IgD-negative memory B cell (primary cell): ENCODE results near the gene ITIH3. TPM values are rescaled to one million over a fixed set of nuclear protein-coding genes. Genes with fewer than 3 reads are reported as not detected.
"Not testable (repeated sequence)": the region's sequence is repeated elsewhere in the genome, so short reads cannot be mapped to it uniquely, and the experiment has no call there.

Experiments
- H3K27ac Mint-ChIP-seq, 3 donors: one replicate each; pipeline ENCODE4 v1.8.0; 2020 to 2022; ENCODE audit warnings: mild to moderate bottlenecking in 3 of 3, mixed read lengths in 3 of 3, moderate library complexity in 1 of 3
- H3K27me3 Mint-ChIP-seq: one replicate; pipeline ENCODE4 v1.8.0; 2021; ENCODE audit warnings: mixed read lengths
- H3K36me3 Mint-ChIP-seq: one replicate; pipeline ENCODE4 v1.8.0; 2020; ENCODE audit warnings: mild to moderate bottlenecking, mixed read lengths
- H3K4me1 Mint-ChIP-seq, 3 donors: one replicate each; pipeline ENCODE4 v1.8.0; 2020 to 2022; ENCODE audit warnings: mixed read lengths in 3 of 3, mild to moderate bottlenecking in 1 of 3
- H3K4me3 Mint-ChIP-seq, 4 donors: one replicate each; pipeline ENCODE4 v1.8.0; 2020 to 2022; ENCODE audit warnings: mild to moderate bottlenecking in 4 of 4, mixed read lengths in 4 of 4, moderate library complexity in 3 of 4
- H3K9me3 Mint-ChIP-seq, 3 donors: one replicate each; pipeline ENCODE4 v1.8.0; 2020 to 2021; ENCODE audit warnings: mixed read lengths in 3 of 3, mild to moderate bottlenecking in 1 of 3
- polyA plus RNA-seq: library from polyadenylated mRNA; unstranded; fragments of 300-500 nt; fragmentation: Illumina TruSeq; gene quantifications from one replicate; pipeline ENCODE4 v1.2.3, GENCODE V29; 2021

ITIH3 gene
- polyA plus RNA-seq, 1 donor from 2014 or later = not detected

- H3K27me3 Mint-ChIP-seq, H3K36me3 Mint-ChIP-seq, H3K9me3 Mint-ChIP-seq, H3K27ac Mint-ChIP-seq: not testable (repeated sequence)
- peak overlapping the region in 1 of 4 donors; percentile 33 for H3K4me3 Mint-ChIP-seq
- H3K4me1 Mint-ChIP-seq = peaks cover 8 to 12% (median 10%) of the 10 kb centered on the region in 3 donors
Observed at GRCh38 chr3:52776486-52776885, 18.1 kb upstream of the ITIH3 start.

GRCh38 chr3:52777127-52777958 lies 17.3 kb upstream of the ITIH3 start, which contains the start of gene ITIH1:
Gene ITIH1, plus strand, starts transcription at chr3:52777599. Its CDS starts 17 bp downstream, at chr3:52777616.
- no peaks in the 10 kb centered on the region for H3K9me3 Mint-ChIP-seq
- peaks cover 8 to 12% (median 10%) of the 10 kb centered on the region in 3 donors for H3K4me1 Mint-ChIP-seq
- H3K27me3 Mint-ChIP-seq = no peaks in the 10 kb centered on the region
- H3K36me3 Mint-ChIP-seq = no peaks in the 10 kb centered on the region
- peak within 1 kb of the TSS in 2 of 3 donors; percentile 52 to 71 for H3K27ac Mint-ChIP-seq
- peak within 1 kb of the TSS in 3 of 4 donors; percentile 33 to 72 (median 49) for H3K4me3 Mint-ChIP-seq

GRCh38 chr3:52777959-52778805 lies 16.4 kb upstream of the ITIH3 start:
- peak overlapping the region in 2 of 3 donors; percentile 52 to 71 for H3K27ac Mint-ChIP-seq
- no peaks in the 10 kb centered on the region for H3K9me3 Mint-ChIP-seq
- H3K27me3 Mint-ChIP-seq = no peaks in the 10 kb centered on the region
- H3K4me1 Mint-ChIP-seq = peaks cover 7 to 12% (median 8%) of the 10 kb centered on the region in 3 donors
- H3K4me3 Mint-ChIP-seq = peak overlapping the region in 2 of 4 donors; percentile 49 to 72
- no peaks in the 10 kb centered on the region for H3K36me3 Mint-ChIP-seq

GRCh38 chr3:52779011-52779836 lies 15.4 kb upstream of the ITIH3 start:
- H3K27ac Mint-ChIP-seq = peak overlapping the region; percentile 71 to 99 (median 95)
- H3K9me3 Mint-ChIP-seq = no peaks in the 10 kb centered on the region

GRCh38 chr3:52779837-52780585 lies 14.6 kb upstream of the ITIH3 start:
- Mint-ChIP-seq H3K27me3 (peaks cover 4% of the 10 kb centered on the region), H3K4me3 (peak overlapping the region in 3 of 4 donors; percentile 7 to 69 (median 50)), H3K4me1 (peaks cover 7 to 12% (median 8%) of the 10 kb centered on the region in 3 donors), H3K9me3 (no peaks in the 10 kb centered on the region), H3K27ac (peak overlapping the region; percentile 71 to 99 (median 95)), H3K36me3 (no peaks in the 10 kb centered on the region)

More at GRCh38 chr3:52779011-52779836, 15.4 kb upstream of the ITIH3 start:
- peaks cover 7 to 12% (median 8%) of the 10 kb centered on the region in 3 donors for H3K4me1 Mint-ChIP-seq
- no peaks in the 10 kb centered on the region for H3K36me3 Mint-ChIP-seq
- H3K4me3 Mint-ChIP-seq = peak overlapping the region in 3 of 4 donors; percentile 7 to 69 (median 50)
- H3K27me3 Mint-ChIP-seq = no peaks in the 10 kb centered on the region

- peak overlapping the region in 1 of 3 donors; percentile 65 for H3K27ac Mint-ChIP-seq
- no peaks in the 10 kb centered on the region for H3K36me3 Mint-ChIP-seq
- no peaks in the 10 kb centered on the region for H3K9me3 Mint-ChIP-seq
- peaks cover 7 to 12% (median 8%) of the 10 kb centered on the region in 3 donors for H3K4me1 Mint-ChIP-seq
- H3K27me3 Mint-ChIP-seq = peaks cover 4% of the 10 kb centered on the region
- no peak overlapping the region for H3K4me3 Mint-ChIP-seq
Observed at GRCh38 chr3:52781741-52782140, 12.9 kb upstream of the ITIH3 start.

- H3K27me3 Mint-ChIP-seq = peaks cover 4% of the 10 kb centered on the region
- H3K4me1 Mint-ChIP-seq = peaks cover 7 to 12% (median 8%) of the 10 kb centered on the region in 3 donors
- no peaks in the 10 kb centered on the region for H3K36me3 Mint-ChIP-seq
- H3K27ac Mint-ChIP-seq = peak overlapping the region in 1 of 3 donors; percentile 88
- no peaks in the 10 kb centered on the region for H3K9me3 Mint-ChIP-seq
- H3K4me3 Mint-ChIP-seq = no peak overlapping the region
Observed at GRCh38 chr3:52782412-52783210, 12.0 kb upstream of the ITIH3 start.

- Mint-ChIP-seq H3K9me3 (no peaks in the 10 kb centered on the region), H3K36me3 (no peaks in the 10 kb centered on the region), H3K27me3 (peaks cover 4% of the 10 kb centered on the region), H3K4me1 (peaks cover 7 to 12% (median 8%) of the 10 kb centered on the region in 3 donors), H3K4me3 (no peak overlapping the region), H3K27ac (no peak overlapping the region)
Observed at GRCh38 chr3:52783211-52783555, 11.4 kb upstream of the ITIH3 start.

GRCh38 chr3:52784021-52784621 lies 10.5 kb upstream of the ITIH3 start:
- H3K4me3 Mint-ChIP-seq = no peak overlapping the region
- H3K36me3 Mint-ChIP-seq = no peaks in the 10 kb centered on the region
- peak overlapping the region in 1 of 3 donors; percentile 62 for H3K27ac Mint-ChIP-seq
- no peaks in the 10 kb centered on the region for H3K9me3 Mint-ChIP-seq
- peaks cover 4% of the 10 kb centered on the region for H3K27me3 Mint-ChIP-seq
- peaks cover 7 to 10% (median 8%) of the 10 kb centered on the region in 3 donors for H3K4me1 Mint-ChIP-seq

- Mint-ChIP-seq H3K4me3 (no peak overlapping the region), H3K9me3 (no peaks in the 10 kb centered on the region), H3K4me1 (peaks cover 0 to 2% (median 2%) of the 10 kb centered on the region in 3 donors), H3K36me3 (peaks cover 2% of the 10 kb centered on the region), H3K27ac (no peak overlapping the region), H3K27me3 (peaks cover 4% of the 10 kb centered on the region)
Observed at GRCh38 chr3:52784931-52785590, 9.5 kb upstream of the ITIH3 start.

- Mint-ChIP-seq H3K27me3 (peaks cover 4% of the 10 kb centered on the region), H3K4me1 (no peaks in the 10 kb centered on the region), H3K4me3 (no peak overlapping the region), H3K9me3 (no peaks in the 10 kb centered on the region), H3K27ac (no peak overlapping the region), H3K36me3 (peaks cover 2% of the 10 kb centered on the region)
Observed at GRCh38 chr3:52786330-52787215, 8.0 kb upstream of the ITIH3 start.

- H3K27me3 Mint-ChIP-seq = peaks cover 4% of the 10 kb centered on the region
- H3K4me1 Mint-ChIP-seq = no peaks in the 10 kb centered on the region
- H3K36me3 Mint-ChIP-seq = peaks cover 2% of the 10 kb centered on the region
- peak overlapping the region in 1 of 3 donors; percentile 23 for H3K27ac Mint-ChIP-seq
- H3K4me3 Mint-ChIP-seq = no peak overlapping the region
- no peaks in the 10 kb centered on the region for H3K9me3 Mint-ChIP-seq
Observed at GRCh38 chr3:52787246-52787645, 7.3 kb upstream of the ITIH3 start.
